B cell (primary cell): Measurements from ENCODE around the gene WFS1. TPM values are rescaled to one million over a fixed set of nuclear protein-coding genes. Genes with fewer than 3 reads are reported as not detected.

ENCODE experiments used
- ATAC-seq: fragments of 200-7000 bp; cut with Tn5 transposase; one replicate; pipeline ENCODE4 v1.10.0; 2021; ENCODE audit warnings: low read depth, mild to moderate bottlenecking, moderate number of reproducible peaks, moderate library complexity
- CTCF ChIA-PET: fragments of 350-600 bp; sonication (Branson Sonifier 250); formaldehyde crosslinking; loops from one replicate; lab custom pipeline; 2021; ENCODE audit warnings: antibody characterized with exemption, inconsistent platforms; lab: Charles Lee
- POLR2A ChIA-PET: fragments of 350-600 bp; sonication (Branson Sonifier 250); formaldehyde crosslinking; loops from one replicate; lab custom pipeline; 2021; ENCODE audit warnings: antibody characterized with exemption; lab: Charles Lee
- DNase-seq: peaks from one replicate; pipeline ENCODE4 v3.0.0; 2013
- H2AFZ ChIP-seq: 2 replicates; pipeline ENCODE4 v1.6.1; 2012; ENCODE audit warnings: mild to moderate bottlenecking, low read depth, low read length; ENCODE audit not compliant: insufficient read depth, poor library complexity, severe bottlenecking
- H3K27ac ChIP-seq, 2 donors: 1 replicate in 1 of 2; 2 replicates in 1 of 2; pipeline ENCODE4 v1.5.1; 2012 to 2013; ENCODE audit warnings: low read length in 2 of 2, mild to moderate bottlenecking in 2 of 2, moderate library complexity in 1 of 2
- H3K27me3 ChIP-seq, 4 experiments: fragments of 200-600 bp in 1 of 4; sonication (generic) in 1 of 4; replicated peaks in 1 of 4; 1 replicate in 2 of 4; 2 replicates in 2 of 4; pipeline versions ENCODE4 v1.6.1 to v1.7.0; 2013 to 2016; ENCODE audit warnings: low read length in 3 of 4, mild to moderate bottlenecking in 2 of 4, mixed read lengths in 1 of 4, moderate library complexity in 1 of 4; ENCODE audit not compliant: insufficient read depth in 4 of 4, control insufficient read depth in 3 of 4; ENCODE audit errors: control extremely low read depth in 1 of 4
- H3K36me3 ChIP-seq, 2 experiments: replicated peaks in 1 of 2; 1 replicate in 1 of 2; 2 replicates in 1 of 2; pipeline versions ENCODE4 v1.6.1 to v1.7.1; 2013; ENCODE audit warnings: low read length in 1 of 2; ENCODE audit not compliant: insufficient read depth in 2 of 2, control insufficient read depth in 1 of 2; ENCODE audit errors: control extremely low read depth in 1 of 2, extremely low read depth in 1 of 2
- H3K4me1 ChIP-seq, 2 donors: fragments of 200-600 bp in 1 of 2; sonication (generic) in 1 of 2; 1 replicate in 1 of 2; 2 replicates in 1 of 2; pipeline versions ENCODE4 v1.5.1 to v1.6.1; 2013 to 2017; ENCODE audit warnings: low read length in 2 of 2; ENCODE audit not compliant: control insufficient read depth in 2 of 2, insufficient read depth in 2 of 2
- H3K4me2 ChIP-seq: replicated peaks from 2 replicates; pipeline ENCODE3; 2012; ENCODE audit warnings: mild to moderate bottlenecking, low read depth, low read length; ENCODE audit not compliant: poor library complexity, severe bottlenecking
- H3K4me3 ChIP-seq, 5 experiments: fragments of 200-600 bp in 1 of 5; sonication (generic) in 1 of 5; 1 replicate in 3 of 5; 2 replicates in 2 of 5; pipeline versions ENCODE4 v1.5.1 to v1.7.0; 2011 to 2016; ENCODE audit warnings: low read length in 4 of 5, mild to moderate bottlenecking in 4 of 5, low read depth in 2 of 5, control low read depth in 1 of 5, moderate library complexity in 1 of 5; ENCODE audit not compliant: insufficient read depth in 1 of 5; ENCODE audit errors: control extremely low read depth in 1 of 5, extremely low read depth in 1 of 5
- H3K79me2 ChIP-seq: fragments of 200-600 bp; sonication (generic); one replicate; pipeline ENCODE4 v1.6.0; 2016; ENCODE audit warnings: low read length; ENCODE audit not compliant: control insufficient read depth, insufficient read depth
- H3K9ac ChIP-seq: fragments of 200-600 bp; sonication (generic); 2 replicates; pipeline ENCODE4 v1.6.1; 2017; ENCODE audit warnings: mild to moderate bottlenecking, low read length, moderate library complexity
- H3K9me3 ChIP-seq, 3 donors: one replicate each; pipeline versions ENCODE4 v1.6.1 to v1.7.1; 2013; ENCODE audit warnings: low read length in 2 of 3; ENCODE audit not compliant: control insufficient read depth in 2 of 3, insufficient read depth in 1 of 3; ENCODE audit errors: control extremely low read depth in 1 of 3
- H4K20me1 ChIP-seq: 2 replicates; pipeline ENCODE4 v1.6.0; 2012; ENCODE audit warnings: mild to moderate bottlenecking, low read length; ENCODE audit not compliant: insufficient read depth, control insufficient read depth, poor library complexity, severe bottlenecking
- H3K27ac Mint-ChIP-seq: one replicate; pipeline ENCODE4 v1.8.0; 2021; ENCODE audit warnings: mixed read lengths
- H3K27me3 Mint-ChIP-seq: one replicate; pipeline ENCODE4 v1.8.0; 2021; ENCODE audit warnings: mixed read lengths
- H3K4me1 Mint-ChIP-seq: one replicate; pipeline ENCODE4 v1.8.0; 2021; ENCODE audit warnings: mixed read lengths
- H3K4me3 Mint-ChIP-seq: one replicate; pipeline ENCODE4 v1.8.0; 2021; ENCODE audit warnings: mixed read lengths
- H3K9me3 Mint-ChIP-seq: one replicate; pipeline ENCODE4 v1.8.0; 2022; ENCODE audit warnings: mixed read lengths; ENCODE audit not compliant: insufficient read depth
- EZH2 ChIP-seq: IDR thresholded peaks from 2 replicates; pipeline ENCODE4 v1.6.1; 2012; ENCODE audit warnings: borderline replicate concordance, low read depth, mild to moderate bottlenecking, moderate library complexity, low read length; ENCODE audit not compliant: insufficient read depth, poor library complexity, severe bottlenecking
- WGBS: methylation state at CpG from one replicate; pipeline ENCODE4 v1.1.5; 2013; ENCODE audit warnings: missing lambda C conversion rate; ENCODE audit not compliant: insufficient coverage; 5-methylcytosine and 5-hydroxymethylcytosine counted together
- intact Hi-C: fragments of 100-400 bp; cut with micrococcal nuclease; formaldehyde crosslinking; loops from one replicate; pipeline ENCODE4 v1.10.0; 2022
- polyA plus RNA-seq: library from polyadenylated mRNA; depleted of rRNA; stranded (reverse); fragments of >200 nt; gene quantifications from 2 replicates; pipeline ENCODE4 v1.2.3, GENCODE V29; 2012
- total RNA-seq, 2 donors: library from RNA; stranded (reverse); fragments of 120-200 nt in 1 of 2; gene quantifications; 1 replicate in 1 of 2; 2 replicates in 1 of 2; pipeline versions ENCODE4 v1.2.3 to v1.2.4, GENCODE V29; 2013 to 2022
- TF ChIP-seq, protein P1 (sequence below): fragments of 200-600 bp; IDR thresholded peaks from one replicate; pipeline ENCODE4 v1.8.0; 2022; ENCODE audit warnings: antibody characterized with exemption, mild to moderate bottlenecking

Gene WFS1
- total and polyA plus RNA-seq, 2 donors (not counting 1 experiment from before 2014, with no cell fraction given): 5.8 to 6.7 TPM

DNA sequence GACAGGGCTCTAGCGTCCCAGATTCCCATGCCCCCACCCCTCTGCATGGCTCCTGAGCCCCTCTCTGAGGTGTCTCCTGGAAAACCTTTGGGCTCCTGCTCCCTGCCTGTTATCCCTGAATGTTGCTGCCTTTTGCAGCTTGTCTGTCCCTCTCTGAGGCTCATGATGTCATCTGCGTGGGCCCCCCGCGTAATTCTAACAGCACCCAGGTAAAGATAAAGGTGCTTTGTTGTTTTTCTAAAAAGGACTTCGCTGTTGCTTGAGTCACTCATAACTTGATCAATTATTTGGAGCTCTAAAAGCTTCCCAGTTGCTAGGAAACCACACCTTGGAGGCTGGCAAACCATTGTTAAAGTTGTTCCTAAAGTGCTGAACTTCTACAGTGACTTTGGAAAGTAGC, 36.6 kb downstream of the WFS1 start:
- Histone ChIP-seq H3K9me3 (peaks cover 0 to 9% (median 0%) of the 10 kb centered on the region in 3 donors), H3K4me3 (no peak overlapping the region), H3K9ac (no peak overlapping the region), H3K36me3 (no peaks in the 10 kb centered on the region), H3K27ac (no peak overlapping the region), H3K27me3 (peaks cover 0 to 22% (median 6%) of the 10 kb centered on the region in 4 experiments), H3K79me2 (no peaks in the 10 kb centered on the region), H2AFZ (no peak overlapping the region), H3K4me1 (peaks cover 0 to 5% of the 10 kb centered on the region in 2 donors), H4K20me1 (no peaks in the 10 kb centered on the region), H3K4me2 (no peak overlapping the region)
- Mint-ChIP-seq H3K9me3 (no peaks in the 10 kb centered on the region), H3K4me1 (peaks cover 9% of the 10 kb centered on the region), H3K27ac (no peak overlapping the region), H3K27me3 (peaks cover 41% of the 10 kb centered on the region), H3K4me3 (no peak overlapping the region)
- TF ChIP-seq, protein P1, sequence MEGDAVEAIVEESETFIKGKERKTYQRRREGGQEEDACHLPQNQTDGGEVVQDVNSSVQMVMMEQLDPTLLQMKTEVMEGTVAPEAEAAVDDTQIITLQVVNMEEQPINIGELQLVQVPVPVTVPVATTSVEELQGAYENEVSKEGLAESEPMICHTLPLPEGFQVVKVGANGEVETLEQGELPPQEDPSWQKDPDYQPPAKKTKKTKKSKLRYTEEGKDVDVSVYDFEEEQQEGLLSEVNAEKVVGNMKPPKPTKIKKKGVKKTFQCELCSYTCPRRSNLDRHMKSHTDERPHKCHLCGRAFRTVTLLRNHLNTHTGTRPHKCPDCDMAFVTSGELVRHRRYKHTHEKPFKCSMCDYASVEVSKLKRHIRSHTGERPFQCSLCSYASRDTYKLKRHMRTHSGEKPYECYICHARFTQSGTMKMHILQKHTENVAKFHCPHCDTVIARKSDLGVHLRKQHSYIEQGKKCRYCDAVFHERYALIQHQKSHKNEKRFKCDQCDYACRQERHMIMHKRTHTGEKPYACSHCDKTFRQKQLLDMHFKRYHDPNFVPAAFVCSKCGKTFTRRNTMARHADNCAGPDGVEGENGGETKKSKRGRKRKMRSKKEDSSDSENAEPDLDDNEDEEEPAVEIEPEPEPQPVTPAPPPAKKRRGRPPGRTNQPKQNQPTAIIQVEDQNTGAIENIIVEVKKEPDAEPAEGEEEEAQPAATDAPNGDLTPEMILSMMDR: no peak
- TF ChIP-seq EZH2: no peak
- no peak for ATAC-seq
- ChIA-PET POLR2A (no interaction called here), CTCF (interaction anchor here (1.2 kb wide), 1 partner anchor 55 kb away, joined by 3 read pairs; no protein-coding TSS in a partner anchor)
- no peak for DNase-seq
- WGBS: 82% methylated on average over 2 of the region's 5 CpGs
- intact Hi-C loops: no loop called here

DNA sequence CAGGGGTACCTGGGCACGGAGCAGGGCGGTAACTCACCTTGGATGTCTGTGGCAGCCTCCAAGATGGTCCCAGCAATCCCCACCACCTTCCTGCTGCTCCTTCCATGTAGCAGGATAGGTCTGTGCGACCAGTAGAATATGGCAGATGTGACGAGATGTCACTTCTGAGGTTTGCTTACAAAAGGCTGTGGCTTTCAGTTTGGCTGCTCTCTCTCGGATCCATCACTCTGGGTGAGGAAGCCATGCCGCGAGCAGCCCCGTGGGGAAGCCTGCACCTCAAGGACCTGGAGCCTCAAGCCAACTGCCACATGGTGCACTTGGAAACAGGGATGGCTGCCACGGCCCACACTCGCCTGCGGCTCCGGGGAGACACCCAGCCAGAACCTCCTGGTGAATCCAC, 37.6 kb downstream of the WFS1 start:
- Histone ChIP-seq H3K4me2 (no peak overlapping the region), H3K36me3 (no peaks in the 10 kb centered on the region), H3K9me3 (peaks cover 0 to 7% (median 0%) of the 10 kb centered on the region in 3 donors), H3K9ac (no peak overlapping the region), H2AFZ (no peak overlapping the region), H3K27me3 (peaks cover 0 to 22% (median 6%) of the 10 kb centered on the region in 4 experiments), H3K27ac (no peak overlapping the region), H3K4me1 (peaks cover 0 to 5% of the 10 kb centered on the region in 2 donors), H3K4me3 (no peak overlapping the region), H4K20me1 (no peaks in the 10 kb centered on the region), H3K79me2 (no peaks in the 10 kb centered on the region)
- Mint-ChIP-seq H3K4me3 (no peak overlapping the region), H3K9me3 (no peaks in the 10 kb centered on the region), H3K4me1 (peaks cover 9% of the 10 kb centered on the region), H3K27ac (no peak overlapping the region), H3K27me3 (peaks cover 48% of the 10 kb centered on the region)
- intact Hi-C loops: no loop called here
- DNase-seq: no peak
- TF ChIP-seq EZH2: no peak
- TF ChIP-seq, protein P1: no peak
- ATAC-seq: no peak
- 43% methylated on average over 12 of the region's 12 CpGs for WGBS
- CTCF ChIA-PET: interaction anchor here (2.2 kb wide), 1 partner anchor 20 kb away, joined by 7 read pairs; no protein-coding TSS in a partner anchor
- POLR2A ChIA-PET: no interaction called here
